WTC11 (cell line): ENCODE measurements around the gene GRK6.

ENCODE experiments used
- TCF7 ChIP-seq: sonication (generic); formaldehyde crosslinking; IDR thresholded peaks from 2 replicates; pipeline ENCODE4 v1.8.0; 2022; ENCODE audit warnings: mild to moderate bottlenecking, low read depth, missing genetic modification reagents, moderate library complexity
- TF ChIP-seq, protein P1 (sequence below): fragments of 200-600 bp; IDR thresholded peaks from 2 replicates; pipeline ENCODE4 v1.8.0; 2022; ENCODE audit warnings: antibody characterized with exemption

DNA sequence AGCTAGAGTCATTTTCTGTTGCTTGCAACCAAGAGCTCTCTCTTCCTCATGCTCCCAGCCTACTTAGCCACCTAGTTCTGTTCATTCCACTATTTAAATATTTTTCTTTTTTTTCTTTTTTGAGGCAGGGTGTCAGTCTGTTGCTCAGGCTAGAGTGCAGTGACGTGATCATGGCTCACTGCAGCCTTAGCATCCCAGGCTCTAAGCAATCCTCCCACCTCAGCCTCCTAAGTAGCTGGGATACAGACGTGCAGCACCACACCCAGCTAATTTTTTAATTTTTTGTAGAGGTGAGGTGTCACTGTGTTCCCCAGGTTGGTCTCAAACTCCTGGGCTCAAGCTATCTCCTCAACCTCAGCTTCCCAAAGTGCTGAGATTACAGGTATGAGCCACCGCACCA, 12.0 kb upstream of the GRK6 start:
- TF ChIP-seq, protein P1, sequence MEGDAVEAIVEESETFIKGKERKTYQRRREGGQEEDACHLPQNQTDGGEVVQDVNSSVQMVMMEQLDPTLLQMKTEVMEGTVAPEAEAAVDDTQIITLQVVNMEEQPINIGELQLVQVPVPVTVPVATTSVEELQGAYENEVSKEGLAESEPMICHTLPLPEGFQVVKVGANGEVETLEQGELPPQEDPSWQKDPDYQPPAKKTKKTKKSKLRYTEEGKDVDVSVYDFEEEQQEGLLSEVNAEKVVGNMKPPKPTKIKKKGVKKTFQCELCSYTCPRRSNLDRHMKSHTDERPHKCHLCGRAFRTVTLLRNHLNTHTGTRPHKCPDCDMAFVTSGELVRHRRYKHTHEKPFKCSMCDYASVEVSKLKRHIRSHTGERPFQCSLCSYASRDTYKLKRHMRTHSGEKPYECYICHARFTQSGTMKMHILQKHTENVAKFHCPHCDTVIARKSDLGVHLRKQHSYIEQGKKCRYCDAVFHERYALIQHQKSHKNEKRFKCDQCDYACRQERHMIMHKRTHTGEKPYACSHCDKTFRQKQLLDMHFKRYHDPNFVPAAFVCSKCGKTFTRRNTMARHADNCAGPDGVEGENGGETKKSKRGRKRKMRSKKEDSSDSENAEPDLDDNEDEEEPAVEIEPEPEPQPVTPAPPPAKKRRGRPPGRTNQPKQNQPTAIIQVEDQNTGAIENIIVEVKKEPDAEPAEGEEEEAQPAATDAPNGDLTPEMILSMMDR = no peak
- no peak for TF ChIP-seq TCF7 (CRISPR knock-in tag)
